Ishikawa (cell line): ENCODE data around the gene TMEM117.
A peak's percentile ranks its signal among the peaks of the same experiment; 100 is the strongest.

Source experiments
- CEBPB ChIP-seq: IDR thresholded peaks from 2 replicates; pipeline ENCODE4 v1.6.1; 2012
- CREB1 ChIP-seq: IDR thresholded peaks from 2 replicates; pipeline ENCODE4 v1.6.1; 2012; ENCODE audit warnings: low read depth
- EGR1 ChIP-seq: IDR thresholded peaks from 2 replicates; pipeline ENCODE4 v1.6.1; 2012
- EP300 ChIP-seq: IDR thresholded peaks from 2 replicates; pipeline ENCODE4 v1.6.1; 2012; ENCODE audit warnings: borderline replicate concordance
- FOXM1 ChIP-seq: IDR thresholded peaks from 2 replicates; pipeline ENCODE4 v1.6.1; 2012; ENCODE audit warnings: low read depth, borderline replicate concordance
- MAX ChIP-seq: IDR thresholded peaks from 2 replicates; pipeline ENCODE4 v1.6.1; 2012
- NFIC ChIP-seq: IDR thresholded peaks from 2 replicates; pipeline ENCODE4 v1.6.1; 2012
- RAD21 ChIP-seq: IDR thresholded peaks from 2 replicates; pipeline ENCODE4 v1.6.1; 2012; ENCODE audit warnings: low read depth
- REST ChIP-seq: IDR thresholded peaks from 2 replicates; pipeline ENCODE4 v1.6.1; 2012; ENCODE audit warnings: low read depth, mild to moderate bottlenecking
- TAF1 ChIP-seq: IDR thresholded peaks from 2 replicates; pipeline ENCODE4 v1.6.1; 2012; ENCODE audit warnings: low read depth, mild to moderate bottlenecking
- TCF12 ChIP-seq: IDR thresholded peaks from 2 replicates; pipeline ENCODE4 v1.6.1; 2012; ENCODE audit warnings: low read depth
- TEAD4 ChIP-seq: IDR thresholded peaks from 2 replicates; pipeline ENCODE4 v1.6.1; 2012
- USF1 ChIP-seq: IDR thresholded peaks from 2 replicates; pipeline ENCODE4 v1.6.1; 2012
- YY1 ChIP-seq: IDR thresholded peaks from 2 replicates; pipeline ENCODE4 v1.6.1; 2012; ENCODE audit warnings: low read depth
- ZBTB7A ChIP-seq: IDR thresholded peaks from 2 replicates; pipeline ENCODE4 v1.6.1; 2012; ENCODE audit warnings: low read depth

Gene TMEM117

GRCh38 chr12:43931187-43931586 lies 95.3 kb downstream of the TMEM117 start:
- no peak for TF ChIP-seq EGR1
- TF ChIP-seq TAF1 = no peak
- TF ChIP-seq RAD21 = no peak
- TF ChIP-seq TCF12 = no peak
- no peak for TF ChIP-seq REST
- no peak for TF ChIP-seq ZBTB7A
- no peak for TF ChIP-seq CEBPB
- TF ChIP-seq FOXM1 = no peak
- TF ChIP-seq MAX = no peak
- TF ChIP-seq CREB1 = no peak
- no peak for TF ChIP-seq NFIC
- no peak for TF ChIP-seq EP300
- no peak for TF ChIP-seq USF1
- TF ChIP-seq YY1 = no peak
- no peak for TF ChIP-seq TEAD4

GRCh38 chr12:43935581-43935980 lies 99.7 kb downstream of the TMEM117 start:
- no peak for TF ChIP-seq USF1
- no peak for TF ChIP-seq TCF12
- TF ChIP-seq CREB1 = no peak
- no peak for TF ChIP-seq TAF1
- no peak for TF ChIP-seq REST
- no peak for TF ChIP-seq RAD21
- TF ChIP-seq TEAD4 = no peak
- TF ChIP-seq ZBTB7A = no peak
- no peak for TF ChIP-seq NFIC
- TF ChIP-seq EGR1 = no peak
- TF ChIP-seq FOXM1 = no peak
- no peak for TF ChIP-seq CEBPB

GRCh38 chr12:43937947-43938346 lies 102.1 kb downstream of the TMEM117 start:
- peak; percentile 23; the same call in 1 of the 2 replicates for TF ChIP-seq RAD21
- TF ChIP-seq TAF1 = no peak

GRCh38 chr12:43942379-43942778 lies 106.5 kb downstream of the TMEM117 start:
- TF ChIP-seq MAX = no peak
- TF ChIP-seq TCF12 = no peak
- TF ChIP-seq RAD21 = no peak
- TF ChIP-seq EGR1 = no peak
- TF ChIP-seq TEAD4 = no peak
- no peak for TF ChIP-seq REST
- TF ChIP-seq CEBPB = no peak
- no peak for TF ChIP-seq YY1

- TF ChIP-seq USF1 (no peak), EP300 (no peak), MAX (no peak)
Observed at GRCh38 chr12:43945983-43946382, 110.1 kb downstream of the TMEM117 start.
